ENCODE measurements around the gene MACROD2.
"Not testable (repeated sequence)": the region's sequence is repeated elsewhere in the genome, so short reads cannot be mapped to it uniquely, and the experiment has no call there.

Gene MACROD2

DNA sequence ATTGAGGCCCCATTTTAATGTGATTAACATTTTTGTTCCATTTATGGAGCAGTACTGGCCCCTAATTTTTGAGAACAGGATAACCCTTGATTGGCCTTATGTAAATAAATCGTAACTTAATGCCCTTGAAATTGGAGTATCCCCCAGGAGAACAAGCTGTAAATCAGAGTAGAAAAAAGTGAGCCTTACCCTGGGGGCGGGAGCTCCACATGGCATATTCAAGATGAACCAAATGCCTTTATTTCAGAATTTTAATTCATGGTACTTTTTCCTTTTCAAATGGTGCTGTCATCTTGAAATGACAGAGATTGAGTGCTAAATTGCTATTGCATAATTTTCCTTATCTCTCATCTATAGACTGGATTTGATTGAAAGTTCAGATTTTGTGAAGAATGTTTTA is 1151.6 kb downstream of the MACROD2 start:
- DNase-seq = no peak

DNA sequence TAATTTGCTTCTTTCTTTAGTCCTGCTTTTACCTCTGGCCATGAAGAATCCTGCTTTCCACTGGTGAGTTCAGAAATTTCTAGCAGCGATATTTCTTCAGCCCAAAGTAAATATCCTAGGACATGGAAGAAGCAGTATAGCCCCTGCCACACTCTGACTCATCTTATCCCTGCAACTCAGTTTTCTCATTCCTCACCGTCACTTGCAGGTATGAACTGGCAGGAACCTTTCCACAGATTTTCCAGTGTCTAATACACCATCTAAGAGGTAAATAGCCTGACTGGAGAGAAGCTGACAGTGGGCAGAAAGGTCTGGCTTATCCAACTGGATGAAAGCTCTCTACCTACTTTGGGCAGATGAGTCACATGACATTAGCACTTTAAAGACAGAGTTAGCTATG is 1158.8 kb downstream of the MACROD2 start:
- no peak for DNase-seq

DNA sequence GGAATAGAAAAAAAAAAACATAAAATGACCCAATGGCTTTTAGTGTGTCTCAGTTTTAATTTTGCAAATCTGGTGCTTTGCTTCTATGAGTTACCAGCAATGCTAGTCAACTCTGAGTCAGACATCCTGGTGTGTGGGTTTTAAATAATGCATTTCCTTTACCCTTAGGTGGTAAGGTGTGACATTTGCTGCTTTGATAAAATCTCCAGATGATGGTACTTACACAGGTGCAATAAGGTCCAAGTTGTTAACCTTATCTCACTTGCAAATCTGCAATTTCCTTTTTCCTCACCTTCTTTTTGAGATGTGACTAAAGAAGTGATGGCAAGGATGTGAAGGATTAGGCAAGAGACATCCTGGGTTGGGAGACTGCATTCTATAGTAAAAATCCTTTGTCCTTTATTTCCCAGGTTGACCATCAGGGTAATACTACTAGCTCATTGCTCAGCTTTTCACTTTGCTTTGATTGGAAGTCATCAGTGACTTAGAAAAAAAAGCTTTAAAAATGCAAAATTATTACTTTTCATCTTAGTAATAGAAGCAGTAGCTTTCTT is 1160.6 kb downstream of the MACROD2 start:
- no peak for DNase-seq

DNA sequence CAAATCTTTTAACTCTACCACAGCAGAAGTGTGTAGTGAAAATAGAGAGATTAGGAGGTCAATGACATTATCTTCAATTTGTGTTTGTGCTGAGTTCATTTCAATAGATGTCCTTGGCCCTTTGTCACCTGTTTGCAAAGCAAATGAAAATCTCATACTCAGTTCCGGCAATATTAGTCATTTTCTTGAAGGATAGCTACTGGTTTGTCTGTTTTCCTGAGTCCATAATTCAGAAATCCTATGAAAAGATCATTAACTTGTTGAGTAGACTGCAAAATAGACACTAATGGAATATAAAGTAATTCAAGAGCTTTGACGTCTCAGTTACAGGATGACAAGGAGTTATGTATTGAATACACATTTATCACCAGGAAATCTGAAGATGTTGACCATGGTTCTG is 1163.2 kb downstream of the MACROD2 start:
- DNase-seq = no peak

DNA sequence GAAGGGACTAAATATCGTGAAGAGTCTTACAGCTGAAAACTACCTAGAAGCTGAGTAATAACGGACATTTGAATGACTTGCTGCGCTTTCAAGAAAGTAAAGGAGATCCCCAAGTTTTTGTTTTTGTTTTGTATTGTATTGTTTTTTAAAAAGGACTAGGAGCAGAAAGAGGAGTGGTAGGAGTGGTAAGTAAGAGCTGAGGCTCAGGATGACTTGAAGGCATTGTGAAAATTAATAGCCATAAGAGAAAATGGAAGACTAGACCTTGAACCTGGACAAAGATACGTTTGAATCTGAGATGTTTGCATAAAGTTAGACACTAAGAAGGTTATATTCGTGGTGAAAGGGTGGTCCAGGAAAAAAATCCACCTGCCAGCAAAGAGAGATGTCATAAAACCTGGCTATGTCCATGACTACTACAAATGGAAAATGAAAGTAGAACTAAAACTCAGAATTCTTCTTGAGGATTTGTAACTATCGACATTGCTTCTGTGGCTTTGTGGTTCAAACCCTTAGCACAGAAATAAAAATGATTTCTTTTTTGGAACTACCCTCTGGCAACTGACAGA is 1166.8 kb downstream of the MACROD2 start:
- DNase-seq = peak; percentile 17

DNA sequence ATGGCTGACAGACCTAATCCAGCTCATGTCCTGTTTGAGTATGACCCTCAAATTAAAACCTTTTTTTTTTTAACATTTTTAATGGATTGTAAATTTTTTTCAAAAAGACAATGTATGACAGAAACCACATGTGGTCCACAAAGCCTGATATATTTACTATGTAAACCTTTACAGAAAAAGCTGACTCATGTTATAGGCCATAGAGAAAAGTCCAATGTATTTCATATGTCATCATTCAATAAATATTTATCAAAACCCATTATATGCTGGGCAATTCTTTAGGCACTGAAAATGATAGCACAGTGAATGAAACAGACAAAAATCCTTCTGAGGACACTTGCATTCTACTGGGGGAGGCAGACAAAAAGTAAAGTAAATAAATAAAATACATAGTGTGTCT is 1168.3 kb downstream of the MACROD2 start:
- peak; percentile 63 for DNase-seq

DNA sequence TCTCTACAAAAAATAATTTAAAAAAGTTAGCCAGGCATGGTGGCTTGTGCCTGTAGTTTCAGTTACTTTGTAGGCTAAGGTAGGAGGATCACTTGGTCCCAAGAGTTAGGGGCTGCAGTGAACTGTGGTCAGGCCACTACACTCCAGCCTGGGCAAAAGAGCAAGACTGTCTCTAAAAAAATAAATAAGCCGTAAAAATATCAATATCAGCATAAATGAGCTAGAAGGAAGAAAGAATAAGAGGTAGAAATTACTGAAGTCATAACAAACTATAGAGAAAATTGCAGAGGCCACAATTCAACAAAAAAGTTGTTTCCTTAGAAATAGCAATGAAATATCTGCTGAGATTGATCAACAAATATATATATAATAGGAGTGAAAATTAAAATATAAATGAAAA is 1169.4 kb downstream of the MACROD2 start:
- no peak for DNase-seq

DNA sequence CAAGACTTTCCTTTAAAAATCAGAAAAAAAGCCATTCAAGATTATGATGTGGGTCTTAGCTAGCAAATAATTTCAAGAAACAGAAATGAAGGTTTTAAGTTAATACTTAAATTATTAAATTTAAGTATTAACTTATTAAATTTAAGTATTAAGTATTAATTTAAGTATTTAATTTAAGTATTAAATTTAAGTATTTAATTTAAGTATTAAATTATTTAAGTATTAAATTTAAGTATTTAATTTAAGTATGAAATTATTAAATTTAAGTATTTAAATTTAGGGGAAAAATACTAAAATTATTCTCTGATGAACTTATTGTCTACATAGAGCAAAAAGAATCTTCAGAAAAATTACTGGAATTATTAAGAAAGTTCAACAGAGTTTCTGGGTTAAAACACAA is 1171.4 kb downstream of the MACROD2 start:
- no peak for DNase-seq

DNA sequence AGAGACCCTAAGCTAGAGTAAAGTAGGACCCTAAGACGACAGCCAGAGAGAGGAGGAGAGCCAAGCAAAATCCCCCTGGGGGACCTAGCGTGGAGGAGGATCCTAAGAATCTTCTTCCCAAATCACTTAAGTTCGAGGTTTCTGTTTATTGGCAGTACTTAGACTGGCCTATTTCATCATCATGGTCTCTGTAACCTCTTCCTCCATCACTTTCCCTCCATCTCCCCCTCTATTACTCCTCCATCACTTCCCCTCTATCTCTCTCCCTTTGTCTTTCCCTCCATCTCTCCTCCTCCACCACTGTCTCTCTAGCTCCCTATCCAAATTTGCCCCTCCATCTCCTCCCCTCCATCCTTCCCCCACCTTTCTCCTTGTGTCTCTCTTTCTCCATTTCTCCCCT is 1175.7 kb downstream of the MACROD2 start:
- no peak for DNase-seq

DNA sequence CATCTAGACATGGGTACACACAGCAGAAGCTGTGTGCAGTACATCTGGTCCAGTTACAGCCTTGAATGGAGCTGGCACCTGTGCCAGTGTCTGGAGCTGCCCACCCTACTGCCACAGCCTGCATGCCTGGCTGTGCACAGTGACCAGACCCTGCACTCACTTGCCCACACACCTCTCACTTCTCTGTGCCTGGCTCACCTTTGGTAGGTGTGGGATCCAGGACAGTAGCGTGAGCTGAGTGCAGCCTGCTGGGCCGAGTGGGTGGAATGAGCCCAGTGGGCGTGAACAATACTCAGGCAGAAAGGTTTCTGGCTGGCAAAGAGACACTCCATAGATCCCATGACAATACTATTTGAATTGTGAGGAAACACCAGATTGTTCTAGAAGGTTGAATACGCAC is 1181.6 kb downstream of the MACROD2 start:
- DNase-seq = no peak

DNA sequence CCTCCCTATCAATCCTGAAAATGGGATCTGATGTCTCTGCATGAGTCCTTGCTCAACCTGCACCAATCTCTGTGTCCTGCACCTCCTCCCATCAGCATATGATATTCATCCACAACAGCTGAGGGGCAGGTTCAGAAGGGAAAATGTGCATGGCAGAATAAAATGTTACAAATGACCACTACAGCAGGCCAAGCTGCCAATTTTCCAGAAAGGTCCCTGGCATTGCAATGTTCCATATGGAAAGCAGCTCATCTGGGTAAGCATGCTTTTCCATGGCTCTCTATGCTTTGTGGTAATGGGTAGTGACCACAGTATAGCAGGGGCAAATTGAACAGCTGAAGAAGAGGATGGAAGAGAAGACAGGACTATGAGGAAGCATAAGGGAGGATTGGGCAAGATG is 1183.3 kb downstream of the MACROD2 start:
- DNase-seq = no peak

DNA sequence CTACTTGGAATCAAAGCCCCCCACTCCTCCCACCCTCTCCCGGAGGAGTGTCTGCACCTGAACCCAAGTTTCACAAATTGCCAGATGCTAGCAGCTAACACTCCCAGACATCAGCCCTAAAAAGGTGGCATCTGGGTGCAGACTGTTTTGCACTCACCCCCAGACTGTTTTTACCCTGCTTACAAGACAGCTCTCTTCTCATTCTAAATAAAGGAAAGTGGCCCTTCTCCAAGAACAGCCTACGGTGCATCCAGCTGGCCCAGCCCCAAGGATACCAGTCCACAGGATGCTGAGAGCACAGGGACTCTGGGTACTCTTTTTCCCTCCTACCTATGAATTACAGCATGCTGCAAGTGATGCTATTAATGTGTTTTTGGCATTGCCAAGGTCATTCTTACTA is 1184.1 kb downstream of the MACROD2 start:
- DNase-seq = no peak

DNA sequence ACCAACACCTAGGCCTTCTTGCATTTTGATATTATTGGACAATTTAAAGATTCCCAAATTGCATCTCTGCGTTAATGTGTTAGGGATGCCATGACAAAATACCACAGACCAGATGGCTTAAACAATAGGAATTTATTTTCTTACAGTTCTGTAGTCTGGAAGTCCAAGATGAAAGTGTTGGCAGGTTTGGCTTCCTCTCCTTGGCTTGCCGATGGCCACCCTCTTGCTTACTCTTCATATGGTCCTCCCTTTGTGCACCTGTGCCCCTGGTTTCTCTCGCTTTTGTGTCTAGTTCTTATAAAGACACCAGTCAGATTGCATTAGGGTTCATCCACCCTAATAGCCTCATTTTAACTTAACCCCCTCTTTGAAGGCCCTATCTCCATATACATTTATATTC is 1184.5 kb downstream of the MACROD2 start:
- DNase-seq = no peak

DNA sequence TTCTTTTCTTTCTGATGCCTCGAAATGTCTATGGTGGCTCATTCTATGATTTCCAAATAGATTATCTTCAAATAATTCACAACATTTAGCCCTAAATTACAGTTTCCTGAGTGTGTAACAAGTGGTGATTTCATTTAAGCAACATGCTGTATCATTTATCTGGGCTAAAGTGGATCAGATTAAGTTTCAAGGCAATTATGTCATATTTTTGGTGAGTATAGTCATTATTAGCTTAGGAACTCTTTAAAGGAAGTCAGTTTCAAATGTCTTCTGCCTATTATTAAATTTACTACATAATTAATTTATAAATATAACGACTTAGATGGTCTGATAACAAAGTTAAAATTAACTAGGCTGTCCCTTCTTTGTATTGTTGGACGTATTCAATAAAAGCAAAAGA is 1190.0 kb downstream of the MACROD2 start:
- DNase-seq = no peak

DNA sequence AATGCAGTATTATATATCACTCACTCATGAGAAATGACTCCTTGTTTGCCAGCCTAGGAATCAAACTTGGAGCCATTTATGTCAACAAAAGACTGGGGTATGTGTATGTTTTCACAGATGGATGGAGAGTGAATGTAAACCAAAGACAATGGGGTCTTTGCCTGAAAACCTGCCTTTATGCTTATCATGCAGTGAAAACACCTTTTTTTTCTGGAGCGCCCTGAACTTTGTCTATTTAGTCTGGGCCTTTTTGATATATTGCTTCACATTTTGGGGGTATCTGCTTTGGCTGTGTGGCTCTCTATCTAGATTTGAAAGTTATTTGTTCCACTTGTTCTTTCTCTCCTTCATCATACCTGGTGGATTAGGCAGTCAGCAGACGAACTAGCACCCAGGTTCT is 1190.6 kb downstream of the MACROD2 start:
- no peak for DNase-seq

DNA sequence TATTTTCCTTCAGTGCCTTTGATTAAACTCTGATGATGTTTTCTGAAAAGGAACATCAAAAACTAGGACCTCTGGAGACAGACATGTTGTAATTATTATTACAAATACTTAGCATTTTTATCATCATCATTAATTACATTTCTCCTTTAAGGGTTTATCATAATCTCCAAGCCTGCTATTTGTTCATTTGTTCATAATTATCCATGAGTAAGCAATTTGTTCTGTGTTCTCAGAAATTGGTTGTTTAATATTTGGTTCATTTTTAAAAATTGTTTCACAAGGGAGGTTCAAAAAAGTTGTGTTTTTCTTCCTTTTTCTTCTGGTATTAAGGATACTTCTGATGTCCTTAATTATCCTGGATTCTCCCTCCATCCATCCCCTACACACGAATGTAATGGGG is 1192.3 kb downstream of the MACROD2 start:
- DNase-seq = no peak

DNA sequence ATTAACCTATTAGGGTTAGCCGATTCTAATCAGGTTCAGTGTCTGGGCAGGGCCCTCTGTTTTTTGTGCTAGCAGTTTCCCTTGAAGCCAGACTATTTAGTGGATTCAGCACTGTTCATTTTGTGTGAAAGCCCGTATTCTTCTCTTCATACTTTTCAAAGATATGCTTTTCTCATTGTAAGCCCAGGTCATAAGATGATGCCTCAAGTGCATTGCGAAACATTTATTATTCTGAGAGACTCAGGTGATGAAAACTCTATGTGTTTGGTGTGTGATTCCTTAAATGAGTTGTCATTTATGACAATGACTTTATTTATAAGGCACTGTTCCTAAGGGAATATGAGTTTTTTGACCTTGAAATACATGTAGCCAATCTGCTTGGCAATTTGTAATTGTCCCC is 1193.1 kb downstream of the MACROD2 start:
- DNase-seq = no peak

DNA sequence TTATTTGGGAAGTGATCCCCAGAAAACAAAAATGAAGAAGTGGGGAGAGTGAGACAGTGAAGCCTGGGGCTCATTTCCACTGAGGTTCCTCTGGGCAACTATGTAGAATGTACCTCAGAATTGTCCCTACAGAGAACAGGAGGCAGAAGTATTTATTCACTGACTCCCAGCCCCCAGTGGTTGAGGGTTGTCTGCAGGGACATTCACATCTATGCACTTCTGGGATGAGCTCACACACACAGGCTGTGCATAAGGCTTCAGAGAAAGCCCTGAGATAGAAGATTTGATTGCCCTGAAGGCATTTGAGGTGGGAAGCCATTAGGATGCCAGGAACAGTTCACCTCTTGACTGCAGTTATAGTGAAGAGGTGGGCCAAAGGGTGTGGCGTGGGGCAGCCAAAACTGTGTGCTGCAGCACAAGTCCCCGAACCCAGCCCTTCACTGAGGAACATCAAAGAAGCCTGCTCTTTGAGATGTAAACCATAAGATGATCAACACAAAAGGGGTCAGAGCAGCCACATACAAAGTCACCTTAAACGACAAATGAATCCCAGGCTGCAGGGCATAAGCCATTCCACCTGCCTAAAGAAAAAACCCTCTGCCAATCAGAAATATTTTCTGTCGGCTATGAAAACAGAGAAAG is 1195.9 kb downstream of the MACROD2 start:
- no peak for DNase-seq

DNA sequence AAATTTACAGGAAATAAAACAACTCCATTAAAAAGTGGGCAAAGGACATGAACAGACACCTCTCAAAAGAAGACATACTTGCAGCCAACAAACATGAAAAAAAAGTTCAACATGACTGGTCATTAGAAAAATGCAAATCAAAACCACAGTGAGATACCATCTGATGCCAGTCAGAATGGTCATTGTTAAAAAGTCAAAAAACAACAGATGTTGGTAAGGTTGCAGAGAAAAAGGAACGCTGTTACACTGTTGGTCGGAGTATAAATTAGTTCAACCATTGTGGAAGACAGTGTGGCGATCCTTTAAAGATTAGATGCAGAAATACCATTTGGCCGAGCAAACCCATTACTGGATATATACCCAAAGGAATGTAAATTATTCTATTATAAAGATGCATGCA is 1200.1 kb downstream of the MACROD2 start:
- no peak for DNase-seq

DNA sequence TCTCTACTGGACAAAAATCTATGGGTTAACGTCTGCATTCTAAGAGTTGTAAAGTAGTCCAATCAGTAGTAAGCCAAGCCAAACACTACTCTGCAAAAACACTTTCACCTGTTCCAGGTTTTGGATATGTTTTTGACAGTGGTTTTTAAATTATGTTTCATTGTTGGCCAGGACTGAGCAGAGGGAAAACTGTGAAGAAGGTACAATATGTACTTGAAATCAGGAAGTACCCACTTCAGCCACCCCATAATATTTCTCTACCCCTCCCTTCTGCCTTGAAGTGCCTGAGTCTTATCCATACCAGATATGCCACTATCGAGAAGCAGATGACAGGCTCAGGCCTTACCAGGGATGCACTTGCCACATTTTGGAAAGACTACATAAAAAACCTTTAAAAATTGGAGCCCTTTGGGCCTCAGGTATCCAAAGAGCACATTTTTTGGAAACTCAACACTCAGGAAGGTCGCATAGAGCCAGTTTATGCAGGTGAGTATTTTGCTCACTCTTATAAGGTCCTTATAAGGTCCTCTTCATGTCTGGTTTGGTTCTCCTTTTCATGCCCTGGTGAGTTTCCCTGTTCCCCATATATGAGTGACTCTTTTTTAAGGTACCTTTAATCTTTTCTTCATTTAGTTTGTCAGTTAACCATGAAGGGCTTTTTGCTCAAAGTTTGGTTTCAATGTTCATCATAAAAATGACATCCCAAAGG is 1201.4 kb downstream of the MACROD2 start:
- peak; percentile 72 for DNase-seq

DNA sequence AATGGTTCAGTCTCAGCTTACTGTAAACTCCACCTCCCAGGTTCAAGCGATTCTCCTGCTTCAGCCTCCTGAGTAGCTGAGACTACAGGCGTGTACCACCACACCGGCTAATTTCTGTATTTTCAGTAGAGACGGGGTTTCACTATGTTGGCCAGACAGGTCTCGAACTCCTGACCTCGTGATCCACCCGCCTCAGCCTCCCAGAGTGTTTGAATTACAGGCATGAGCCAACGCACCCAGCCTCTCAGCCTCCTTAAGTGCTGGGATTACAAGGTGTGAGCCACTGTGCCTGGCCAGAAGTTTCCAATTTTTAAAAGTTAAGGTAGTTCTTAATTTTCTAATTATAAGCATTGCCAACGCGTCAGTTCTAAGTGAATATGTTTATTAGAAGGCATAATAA is 1202.7 kb downstream of the MACROD2 start:
- DNase-seq = not testable (repeated sequence)

DNA sequence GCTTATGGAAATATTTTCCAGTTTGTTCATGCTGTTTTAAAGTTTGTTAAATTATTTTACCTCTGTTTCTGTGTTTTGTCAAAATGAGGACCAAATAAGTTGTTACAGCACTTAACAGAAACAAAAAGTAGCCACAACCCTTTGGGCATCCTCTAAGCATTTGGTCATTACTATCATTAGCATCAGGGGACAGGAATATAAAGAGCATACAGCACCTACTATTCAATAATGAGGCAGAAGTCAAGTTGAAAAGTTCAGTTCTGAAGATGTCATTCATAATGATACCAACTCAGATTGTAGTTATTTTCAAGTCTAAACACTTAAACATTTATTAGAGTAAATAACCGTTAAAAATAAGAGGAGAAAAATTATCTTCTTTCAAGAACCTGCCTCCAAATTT is 1204.4 kb downstream of the MACROD2 start:
- DNase-seq = no peak

DNA sequence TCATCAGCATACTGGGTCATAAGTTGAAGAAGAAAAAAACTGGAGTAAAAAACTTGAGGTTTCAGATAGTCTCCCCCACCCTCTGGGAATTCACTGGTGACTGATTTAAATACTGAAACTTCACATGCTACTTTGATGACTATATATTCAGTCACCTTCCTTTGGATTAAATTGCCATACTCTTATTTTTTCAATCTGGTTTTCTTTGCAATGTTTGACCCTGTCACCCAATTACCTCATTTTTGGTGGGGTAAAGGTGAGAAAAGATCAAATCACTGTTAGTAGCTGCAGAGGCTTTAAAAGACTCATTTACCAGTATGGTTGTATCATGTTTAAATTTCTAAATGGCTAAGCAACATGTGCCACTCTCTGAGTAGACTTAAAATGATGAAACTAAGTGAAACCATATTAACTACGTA is 1204.8 kb downstream of the MACROD2 start:
- DNase-seq = no peak

DNA sequence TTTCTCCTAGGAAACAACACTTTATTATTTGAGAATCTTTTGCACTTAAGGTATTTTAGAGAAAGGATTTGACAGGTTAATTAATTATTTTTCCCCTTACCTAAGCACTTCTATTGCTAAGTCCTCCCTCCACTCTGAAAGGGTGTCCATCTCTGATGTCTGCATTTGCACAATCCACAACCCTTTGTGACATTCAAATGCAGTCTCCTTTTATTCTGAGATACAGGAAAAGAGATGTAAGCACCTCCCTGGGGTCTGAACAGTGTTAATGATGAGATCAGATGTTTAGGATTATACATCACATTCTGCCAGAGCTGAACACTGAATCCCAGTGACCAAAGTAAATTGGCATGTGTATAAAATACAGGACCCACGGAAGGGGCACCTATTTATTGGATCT is 1206.3 kb downstream of the MACROD2 start:
- no peak for DNase-seq

Measured in DMS53 (cell line).